Measurements from ENCODE around the gene PIGB. TPM values are rescaled to one million over a fixed set of nuclear protein-coding genes. Genes with fewer than 3 reads are reported as not detected.

Gene PIGB
- total RNA-seq, 2 experiments from 2014 or later: 10.3 to 27.6 TPM

- peak overlapping the region; percentile 82 for H3K4me3 ChIP-seq (ENCODE audit: low read depth, low read length, poor library complexity, severe bottlenecking)
- no TSS peak for BruUV-seq (replicated peaks)
- H4K20me1 ChIP-seq (ENCODE audit: insufficient read depth, low read length): no peaks in the 10 kb centered on the region
- peak overlapping the region; percentile 67 for H3K27ac ChIP-seq (ENCODE audit: low read depth, low read length, poor library complexity, severe bottlenecking)
- no peaks in the 10 kb centered on the region for H3K9me2 ChIP-seq (ENCODE audit: insufficient read depth, low read length)
- intact Hi-C loops (cut with micrococcal nuclease; ENCODE audit: unreplicated experiment): no loop called here
- ChIA-PET POLR2A (interaction anchor here (1.6 kb wide), 1 partner anchor 88 kb away, joined by 8 read pairs; the partner anchor contains the start of genes CCPG1 and PIERCE2), CTCF (ENCODE audit: unreplicated experiment) (no interaction called here)
- TF ChIP-seq CTCF (conservative IDR thresholded peaks at IDR 0.05; ENCODE audit: low read length) (no peak), EZH2phosphoT487 (IDR thresholded peaks at IDR 0.05; ENCODE audit: borderline replicate concordance, low read depth, low read length) (no peak)
- H2AFZ ChIP-seq (ENCODE audit: low read length): peak overlapping the region; percentile 69; the same call in 1 of the 2 replicates
- peaks cover 22% of the 10 kb centered on the region for H3K4me1 ChIP-seq (ENCODE audit: insufficient read depth, low read length, poor library complexity, severe bottlenecking)
- H3K9me3 ChIP-seq (ENCODE audit: low read length): 0 out of 2 replicates have a peak, but pooled peaks cover 3% of the 10 kb centered on the region
- H3K79me2 ChIP-seq (ENCODE audit: insufficient read depth, low read depth, low read length): peaks cover 55% of the 10 kb centered on the region
- no peak for DNase-seq (ENCODE audit: low spot score)
- peaks cover 26% of the 10 kb centered on the region for H3K36me3 ChIP-seq (ENCODE audit: insufficient read depth, low read length)
- H3K4me2 ChIP-seq (ENCODE audit: low read length): peak overlapping the region; percentile 100
Measured at GRCh38 chr15:55320238-55320550, 1.2 kb downstream of the PIGB start.

- Histone ChIP-seq H2AFZ (ENCODE audit: low read length) (no peak overlapping the region), H3K4me1 (ENCODE audit: insufficient read depth, low read length, poor library complexity, severe bottlenecking) (peaks cover 27% of the 10 kb centered on the region), H3K36me3 (ENCODE audit: insufficient read depth, low read length) (peaks cover 26% of the 10 kb centered on the region), H3K9me2 (ENCODE audit: insufficient read depth, low read length) (no peaks in the 10 kb centered on the region), H3K9me3 (ENCODE audit: low read length) (0 out of 2 replicates have a peak, but pooled peaks cover 3% of the 10 kb centered on the region), H3K4me2 (ENCODE audit: low read length) (peak overlapping the region; percentile 100), H4K20me1 (ENCODE audit: insufficient read depth, low read length) (no peaks in the 10 kb centered on the region), H3K4me3 (ENCODE audit: low read depth, low read length, poor library complexity, severe bottlenecking) (peak overlapping the region; percentile 82), H3K27ac (ENCODE audit: low read depth, low read length, poor library complexity, severe bottlenecking) (no peak overlapping the region), H3K79me2 (ENCODE audit: insufficient read depth, low read depth, low read length) (peaks cover 55% of the 10 kb centered on the region)
- ChIA-PET POLR2A (no interaction called here), CTCF (ENCODE audit: unreplicated experiment) (no interaction called here)
- DNase-seq (ENCODE audit: low spot score): no peak
- intact Hi-C loops (cut with micrococcal nuclease; ENCODE audit: unreplicated experiment): no loop called here
- TF ChIP-seq CTCF (conservative IDR thresholded peaks at IDR 0.05; ENCODE audit: low read length) (no peak), EZH2phosphoT487 (IDR thresholded peaks at IDR 0.05; ENCODE audit: borderline replicate concordance, low read depth, low read length) (no peak)
- BruUV-seq (replicated peaks): no TSS peak
Measured at GRCh38 chr15:55320963-55321362, 1.9 kb downstream of the PIGB start.

- H3K36me3 ChIP-seq (ENCODE audit: insufficient read depth, low read length): peaks cover 24% of the 10 kb centered on the region
- CTCF ChIA-PET (ENCODE audit: unreplicated experiment): no interaction called here
- H3K27ac ChIP-seq (ENCODE audit: low read depth, low read length, poor library complexity, severe bottlenecking): no peak overlapping the region
- no peak overlapping the region for H2AFZ ChIP-seq (ENCODE audit: low read length)
- H3K4me1 ChIP-seq (ENCODE audit: insufficient read depth, low read length, poor library complexity, severe bottlenecking): peaks cover 25% of the 10 kb centered on the region
- no peaks in the 10 kb centered on the region for H4K20me1 ChIP-seq (ENCODE audit: insufficient read depth, low read length)
- no TSS peak for BruUV-seq (replicated peaks)
- no peaks in the 10 kb centered on the region for H3K9me2 ChIP-seq (ENCODE audit: insufficient read depth, low read length)
- no peak overlapping the region for H3K4me2 ChIP-seq (ENCODE audit: low read length)
- POLR2A ChIA-PET: interaction anchor here (1.1 kb wide), 1 partner anchor 125 kb away, joined by 3 read pairs; no protein-coding TSS in a partner anchor
- H3K4me3 ChIP-seq (ENCODE audit: low read depth, low read length, poor library complexity, severe bottlenecking): no peak overlapping the region
- peaks cover 44% of the 10 kb centered on the region for H3K79me2 ChIP-seq (ENCODE audit: insufficient read depth, low read depth, low read length)
- no peak for TF ChIP-seq CTCF (conservative IDR thresholded peaks at IDR 0.05; ENCODE audit: low read length)
- TF ChIP-seq EZH2phosphoT487 (IDR thresholded peaks at IDR 0.05; ENCODE audit: borderline replicate concordance, low read depth, low read length): no peak
- intact Hi-C loops (cut with micrococcal nuclease; ENCODE audit: unreplicated experiment): no loop called here
- 0 out of 2 replicates have a peak, but pooled peaks cover 3% of the 10 kb centered on the region for H3K9me3 ChIP-seq (ENCODE audit: low read length)
- no peak for DNase-seq (ENCODE audit: low spot score)
Measured at GRCh38 chr15:55322467-55322866, 3.4 kb downstream of the PIGB start.
